A549 (cell line): ENCODE data around the gene CNTNAP2. TPM values are rescaled to one million over a fixed set of nuclear protein-coding genes. Genes with fewer than 3 reads are reported as not detected.

Experiments used
- ATAC-seq, 2 experiments: fragments of 200-7000 bp in 1 of 2; fragments of >200 bp in 1 of 2; cut with Nextera tagmentation in 1 of 2; cut with Tn5 transposase in 1 of 2; 3 replicates each; pipeline versions ENCODE4 v1.8.0 to v1.9.1; 2018 to 2020; ENCODE audit warnings: mild to moderate bottlenecking in 1 of 2, moderate library complexity in 1 of 2
- CTCF ChIA-PET: fragments of 300-600 bp; sonication (Branson Sonifier 250); formaldehyde crosslinking; extraction: SDS; loops from one replicate; lab custom pipeline; 2021; ENCODE audit warnings: antibody characterized with exemption, inconsistent platforms; lab: Yijun Ruan, JAX
- POLR2A ChIA-PET: fragments of 350-600 bp; formaldehyde crosslinking; extraction: SDS; loops from one replicate; lab custom pipeline; 2021; ENCODE audit warnings: antibody characterized with exemption, inconsistent platforms; lab: Yijun Ruan, JAX
- DNase-seq, 2 experiments: peaks; one replicate each; pipeline versions ENCODE4 v3.0.0 to v3.0.0-alpha.2; 2011 to 2016; ENCODE audit warnings: low read depth in 1 of 2, low spot score in 1 of 2
- FAIRE-seq: peaks from 2 replicates; lab custom pipeline; 2011; peaks lifted over from hg19 to GRCh38; lab: Jason Lieb, UNC
- H3K27ac ChIP-seq, 2 experiments: fragments of >200 bp; sonication (Bioruptor Twin); formaldehyde crosslinking; 3 replicates each; pipeline ENCODE4 v1.5.1; 2016 to 2017
- H3K4me1 ChIP-seq: fragments of >200 bp; sonication (Bioruptor Twin); formaldehyde crosslinking; 3 replicates; pipeline ENCODE4 v1.6.1; 2016
- H3K4me2 ChIP-seq: fragments of >200 bp; sonication (Bioruptor Twin); formaldehyde crosslinking; 3 replicates; pipeline ENCODE4 v1.6.1; 2016
- H3K4me3 ChIP-seq: fragments of >200 bp; sonication (Bioruptor Twin); formaldehyde crosslinking; 3 replicates; pipeline ENCODE4 v1.5.1; 2016
- H3K9me3 ChIP-seq: fragments of >200 bp; sonication (Bioruptor Twin); formaldehyde crosslinking; 3 replicates; pipeline ENCODE4 v1.6.1; 2016
- BCL3 ChIP-seq: fragments of >200 bp; sonication (Bioruptor Twin); formaldehyde crosslinking; IDR thresholded peaks from 3 replicates; pipeline ENCODE4 v1.6.1; 2016
- CBX8 ChIP-seq: fragments of 200-600 bp; sonication (generic); IDR thresholded peaks from 2 replicates; pipeline ENCODE4 v1.6.1; 2016
- CEBPB ChIP-seq, 2 experiments: fragments of >200 bp in 1 of 2; sonication (Bioruptor Twin) in 1 of 2; formaldehyde crosslinking in 1 of 2; IDR thresholded peaks; 2 replicates each; pipeline ENCODE4 v1.6.1; 2012 to 2016
- CHD2 ChIP-seq: fragments of 150-350 bp; IDR thresholded peaks from 2 replicates; pipeline ENCODE4 v1.6.1; 2014; ENCODE audit warnings: low read length; ENCODE audit not compliant: partially characterized antibody
- EHF ChIP-seq: fragments of 250-450 bp; sonication (Bioruptor Pico); IDR thresholded peaks from 2 replicates; pipeline ENCODE4 v1.5.0; 2020; ENCODE audit warnings: mild to moderate bottlenecking
- EP300 ChIP-seq, 2 experiments: fragments of >200 bp; sonication (Bioruptor Twin); formaldehyde crosslinking; IDR thresholded peaks; 2 replicates in 1 of 2; 3 replicates in 1 of 2; pipeline ENCODE4 v1.6.1; 2016 to 2017
- ESRRA ChIP-seq: fragments of 150-350 bp; IDR thresholded peaks from 2 replicates; pipeline ENCODE4 v1.6.1; 2014; ENCODE audit warnings: mild to moderate bottlenecking, low read length, borderline replicate concordance
- FOSB ChIP-seq: fragments of 250-450 bp; sonication (Bioruptor Pico); IDR thresholded peaks from 2 replicates; pipeline ENCODE4 v1.5.0; 2020; ENCODE audit warnings: mild to moderate bottlenecking, moderate library complexity
- GATA3 ChIP-seq: IDR thresholded peaks from 2 replicates; pipeline ENCODE4 v1.6.1; 2012; ENCODE audit warnings: borderline replicate concordance
- HDAC2 ChIP-seq: fragments of 200-600 bp; sonication (generic); IDR thresholded peaks from 2 replicates; pipeline ENCODE4 v1.6.1; 2016
- HES2 ChIP-seq: fragments of >200 bp; sonication (Bioruptor Twin); formaldehyde crosslinking; IDR thresholded peaks from 2 replicates; pipeline ENCODE4 v1.6.1; 2016
- HMGXB4 ChIP-seq: fragments of 250-450 bp; sonication (Bioruptor Pico); IDR thresholded peaks from 2 replicates; pipeline ENCODE4 v1.5.0; 2021; ENCODE audit warnings: mild to moderate bottlenecking, moderate library complexity, borderline replicate concordance
- HOXA7 ChIP-seq: fragments of 250-450 bp; sonication (Bioruptor Pico); IDR thresholded peaks from 2 replicates; pipeline ENCODE4 v1.5.0; 2020; ENCODE audit warnings: mild to moderate bottlenecking, moderate library complexity
- HOXB13 ChIP-seq: fragments of 250-450 bp; sonication (Bioruptor Pico); IDR thresholded peaks from 2 replicates; pipeline ENCODE4 v1.5.0; 2020; ENCODE audit warnings: low read depth, mild to moderate bottlenecking, moderate library complexity
- KDM5A ChIP-seq: fragments of 200-600 bp; sonication (generic); IDR thresholded peaks from 2 replicates; pipeline ENCODE4 v1.6.1; 2016; ENCODE audit warnings: antibody characterized with exemption, mild to moderate bottlenecking
- MAX ChIP-seq: IDR thresholded peaks from 2 replicates; pipeline ENCODE4 v1.6.1; 2012
- MYC ChIP-seq: IDR thresholded peaks from 2 replicates; pipeline ENCODE4 v1.6.1; 2012; ENCODE audit warnings: mild to moderate bottlenecking, inconsistent platforms, low read length, improper control_type of control experiment, borderline replicate concordance
- NPAS2 ChIP-seq: fragments of 250-450 bp; sonication (Bioruptor Pico); IDR thresholded peaks from 2 replicates; pipeline ENCODE4 v1.8.0; 2022; ENCODE audit warnings: mild to moderate bottlenecking, moderate library complexity, borderline replicate concordance
- POLR2A ChIP-seq: IDR thresholded peaks from 2 replicates; pipeline ENCODE4 v1.6.1; 2012; ENCODE audit warnings: mild to moderate bottlenecking, low read length
- POLR2AphosphoS2 ChIP-seq: conservative IDR thresholded peaks from 2 replicates; pipeline ENCODE4 v1.6.1; 2012; ENCODE audit warnings: low read length, improper control_type of control experiment, inconsistent platforms
- RAD21 ChIP-seq, 2 experiments: fragments of >200 bp in 1 of 2; sonication (Bioruptor Twin) in 1 of 2; formaldehyde crosslinking in 1 of 2; IDR thresholded peaks in 1 of 2; conservative IDR thresholded peaks in 1 of 2; 2 replicates in 1 of 2; 3 replicates in 1 of 2; pipeline ENCODE4 v1.6.1; 2012 to 2018; ENCODE audit warnings: inconsistent platforms in 1 of 2
- RARB ChIP-seq: fragments of 250-450 bp; sonication (Bioruptor Pico); IDR thresholded peaks from 2 replicates; pipeline ENCODE4 v1.8.0; 2021; ENCODE audit warnings: mild to moderate bottlenecking, moderate library complexity
- RFX5 ChIP-seq: fragments of 450-650 bp; IDR thresholded peaks from 2 replicates; pipeline ENCODE4 v1.7.1; 2014; ENCODE audit warnings: antibody characterized with exemption, mild to moderate bottlenecking, moderate library complexity
- SMC3 ChIP-seq: fragments of >200 bp; sonication (Bioruptor Twin); formaldehyde crosslinking; IDR thresholded peaks from 3 replicates; pipeline ENCODE4 v1.6.1; 2018; ENCODE audit warnings: inconsistent platforms
- TP53 ChIP-seq: fragments of 250-450 bp; sonication (Bioruptor Pico); IDR thresholded peaks from 2 replicates; pipeline ENCODE4 v1.5.0; 2021; ENCODE audit warnings: mild to moderate bottlenecking, moderate library complexity
- ZC3H11A ChIP-seq: fragments of 450-650 bp; IDR thresholded peaks from 2 replicates; pipeline ENCODE4 v1.6.1; 2014; ENCODE audit warnings: antibody characterized with exemption, mild to moderate bottlenecking
- ZFP36 ChIP-seq: fragments of 450-650 bp; IDR thresholded peaks from 2 replicates; pipeline ENCODE4 v1.6.1; 2014; ENCODE audit warnings: borderline replicate concordance; ENCODE audit not compliant: partially characterized antibody
- ZNF302 ChIP-seq: fragments of 250-450 bp; sonication (Bioruptor Pico); IDR thresholded peaks from 2 replicates; pipeline ENCODE4 v1.9.0; 2021; ENCODE audit warnings: inconsistent platforms, mild to moderate bottlenecking, moderate library complexity
- ZSCAN20 ChIP-seq: fragments of 250-450 bp; sonication (Bioruptor Pico); IDR thresholded peaks from 2 replicates; pipeline ENCODE4 v1.8.0; 2022; ENCODE audit warnings: mild to moderate bottlenecking, moderate library complexity
- WGBS: methylation state at CpG from one replicate; pipeline ENCODE4 v1.1.6; 2017; ENCODE audit errors: missing lambda C conversion rate; 5-methylcytosine and 5-hydroxymethylcytosine counted together
- polyA plus RNA-seq, 4 experiments: library from polyadenylated mRNA; depleted of rRNA in 3 of 4; stranded (reverse); fragments of >200 nt; fragmentation: RNase III in 1 of 4; extraction: RNeasy Plus Mini Kit Qiagen cat#74134 plus additional on column Dnase treatment in 1 of 4; gene quantifications; 2 replicates in 3 of 4; 3 replicates in 1 of 4; pipeline ENCODE4 v1.2.3, GENCODE V29; 2011 to 2017
- TF ChIP-seq, protein P1 (sequence below): fragments of 450-650 bp; IDR thresholded peaks from 2 replicates; pipeline ENCODE4 v1.6.1; 2014; ENCODE audit warnings: antibody characterized with exemption
- TF ChIP-seq, protein P2 (sequence below): IDR thresholded peaks from 2 replicates; pipeline ENCODE4 v1.6.1; 2012

CNTNAP2 gene
- polyA plus RNA-seq, 2 of the 4 experiments (the other 2 are of a cell fraction), result 0.05 to 0.13 TPM

- CTCF ChIA-PET, result no interaction called here
- ATAC-seq, result no peak
- whole genome bisulfite sequencing, result 7% methylated on average over 1 of the region's 1 CpG
- DNase-seq, result peak in 1 of 2 experiments; percentile 1
- H3K27ac ChIP-seq, result no peak overlapping the region
- TF ChIP-seq BCL3, result no peak
- no peak for TF ChIP-seq ESRRA
- no peak for TF ChIP-seq ZFP36
- TF ChIP-seq EP300 (IDR thresholded peaks at IDR 0.05), result no peak
- TF ChIP-seq MAX, result no peak
- no peak for TF ChIP-seq RARB (CRISPR knock-in tag)
- no peak for TF ChIP-seq RAD21 (conservative IDR thresholded peaks at IDR 0.05 in 1 of 2, IDR thresholded peaks at IDR 0.05 in 1 of 2)
- no peak for TF ChIP-seq NPAS2 (CRISPR knock-in tag)
- no peak for TF ChIP-seq HDAC2
- TF ChIP-seq HOXB13, result no peak
- no peak for TF ChIP-seq HES2
- no peak for TF ChIP-seq ZC3H11A
- no peak for TF ChIP-seq SMC3
- no peak for TF ChIP-seq GATA3
- TF ChIP-seq FOSB (CRISPR knock-in tag), result no peak
- TF ChIP-seq HOXA7, result no peak
- no peak for TF ChIP-seq ZSCAN20 (CRISPR knock-in tag)
- TF ChIP-seq EHF (CRISPR knock-in tag), result no peak
- no peak for TF ChIP-seq CEBPB (IDR thresholded peaks at IDR 0.05)
- TF ChIP-seq KDM5A, result no peak
- H3K4me2 ChIP-seq, result no peak overlapping the region
- POLR2A ChIA-PET, result no interaction called here
- FAIRE-seq, result no peak
- H3K9me3 ChIP-seq, result peaks cover 6% of the 10 kb centered on the region; the same call in 1 of the 3 replicates
- H3K4me3 ChIP-seq, result no peak overlapping the region
- H3K4me1 ChIP-seq, result no peaks in the 10 kb centered on the region
Observed at GRCh38 chr7:146510088-146510680, 393.6 kb downstream of the CNTNAP2 start.

- Histone ChIP-seq H3K4me2 (no peak overlapping the region), H3K4me1 (no peaks in the 10 kb centered on the region), H3K27ac (no peak overlapping the region), H3K9me3 (0 out of 3 replicates have a peak, but pooled peaks cover 2% of the 10 kb centered on the region), H3K4me3 (no peak overlapping the region)
- WGBS, result 0% methylated on average over 1 of the region's 1 CpG
- ChIA-PET CTCF (no interaction called here), POLR2A (no interaction called here)
- TF ChIP-seq, protein P1, sequence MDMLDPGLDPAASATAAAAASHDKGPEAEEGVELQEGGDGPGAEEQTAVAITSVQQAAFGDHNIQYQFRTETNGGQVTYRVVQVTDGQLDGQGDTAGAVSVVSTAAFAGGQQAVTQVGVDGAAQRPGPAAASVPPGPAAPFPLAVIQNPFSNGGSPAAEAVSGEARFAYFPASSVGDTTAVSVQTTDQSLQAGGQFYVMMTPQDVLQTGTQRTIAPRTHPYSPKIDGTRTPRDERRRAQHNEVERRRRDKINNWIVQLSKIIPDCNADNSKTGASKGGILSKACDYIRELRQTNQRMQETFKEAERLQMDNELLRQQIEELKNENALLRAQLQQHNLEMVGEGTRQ, result no peak
- TF ChIP-seq CHD2 (no peak), TP53 (CRISPR knock-in tag) (no peak), RAD21 (conservative IDR thresholded peaks at IDR 0.05 in 1 of 2, IDR thresholded peaks at IDR 0.05 in 1 of 2) (no peak), MYC (no peak), CBX8 (no peak), POLR2A (no peak), ZNF302 (CRISPR knock-in tag) (no peak), EP300 (IDR thresholded peaks at IDR 0.05) (no peak), POLR2AphosphoS2 (no peak), HMGXB4 (CRISPR knock-in tag) (no peak), RFX5 (no peak)
- TF ChIP-seq, protein P2, sequence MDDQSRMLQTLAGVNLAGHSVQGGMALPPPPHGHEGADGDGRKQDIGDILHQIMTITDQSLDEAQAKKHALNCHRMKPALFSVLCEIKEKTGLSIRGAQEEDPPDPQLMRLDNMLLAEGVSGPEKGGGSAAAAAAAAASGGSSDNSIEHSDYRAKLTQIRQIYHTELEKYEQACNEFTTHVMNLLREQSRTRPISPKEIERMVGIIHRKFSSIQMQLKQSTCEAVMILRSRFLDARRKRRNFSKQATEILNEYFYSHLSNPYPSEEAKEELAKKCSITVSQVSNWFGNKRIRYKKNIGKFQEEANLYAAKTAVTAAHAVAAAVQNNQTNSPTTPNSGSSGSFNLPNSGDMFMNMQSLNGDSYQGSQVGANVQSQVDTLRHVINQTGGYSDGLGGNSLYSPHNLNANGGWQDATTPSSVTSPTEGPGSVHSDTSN, result no peak
- ATAC-seq (no peak), DNase-seq (no peak), FAIRE-seq (no peak)
Observed at GRCh38 chr7:146514304-146514703, 397.7 kb downstream of the CNTNAP2 start.
